ENCODE measurements around the gene SRPRA.

DNA sequence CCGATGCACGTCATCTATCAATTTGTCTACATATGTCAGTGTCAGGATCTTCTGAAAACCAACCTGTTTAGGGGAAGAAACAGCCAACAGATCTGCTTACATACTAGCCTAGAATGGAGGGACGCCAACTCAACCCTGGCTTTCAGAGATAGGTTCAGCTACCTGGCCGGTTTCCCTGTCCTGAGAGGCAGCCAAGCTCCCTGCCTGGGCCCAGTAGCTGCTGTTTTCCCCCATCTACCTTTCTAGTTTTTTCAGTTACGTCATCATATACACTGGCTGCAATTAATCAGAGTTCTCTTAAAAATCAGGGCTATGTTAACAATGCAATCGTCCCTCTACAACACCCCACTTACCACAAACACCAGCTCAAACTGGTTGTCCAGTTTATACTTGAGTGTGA, 1.0 kb downstream of the SRPRA start:
- TF ChIP-seq, protein P1, sequence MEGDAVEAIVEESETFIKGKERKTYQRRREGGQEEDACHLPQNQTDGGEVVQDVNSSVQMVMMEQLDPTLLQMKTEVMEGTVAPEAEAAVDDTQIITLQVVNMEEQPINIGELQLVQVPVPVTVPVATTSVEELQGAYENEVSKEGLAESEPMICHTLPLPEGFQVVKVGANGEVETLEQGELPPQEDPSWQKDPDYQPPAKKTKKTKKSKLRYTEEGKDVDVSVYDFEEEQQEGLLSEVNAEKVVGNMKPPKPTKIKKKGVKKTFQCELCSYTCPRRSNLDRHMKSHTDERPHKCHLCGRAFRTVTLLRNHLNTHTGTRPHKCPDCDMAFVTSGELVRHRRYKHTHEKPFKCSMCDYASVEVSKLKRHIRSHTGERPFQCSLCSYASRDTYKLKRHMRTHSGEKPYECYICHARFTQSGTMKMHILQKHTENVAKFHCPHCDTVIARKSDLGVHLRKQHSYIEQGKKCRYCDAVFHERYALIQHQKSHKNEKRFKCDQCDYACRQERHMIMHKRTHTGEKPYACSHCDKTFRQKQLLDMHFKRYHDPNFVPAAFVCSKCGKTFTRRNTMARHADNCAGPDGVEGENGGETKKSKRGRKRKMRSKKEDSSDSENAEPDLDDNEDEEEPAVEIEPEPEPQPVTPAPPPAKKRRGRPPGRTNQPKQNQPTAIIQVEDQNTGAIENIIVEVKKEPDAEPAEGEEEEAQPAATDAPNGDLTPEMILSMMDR (IDR thresholded peaks at IDR 0.05), result no peak
- no peak for TF ChIP-seq POLR2A (IDR thresholded peaks at IDR 0.05)
- no peak for TF ChIP-seq POLR2AphosphoS5 (IDR thresholded peaks at IDR 0.05)

Data from sigmoid colon (tissue), 4 donors.